ENCODE data around the gene MUCL3. TPM values are rescaled to one million over a fixed set of nuclear protein-coding genes. Genes with fewer than 3 reads are reported as not detected.
"Not testable (repeated sequence)": the region's sequence is repeated elsewhere in the genome, so short reads cannot be mapped to it uniquely, and the experiment has no call there.

MUCL3 gene
- polyA plus RNA-seq, 4 donors = 0.03 to 0.09 (median 0.03) TPM; not detected in 1

- no peak for DNase-seq (ENCODE audit: low read depth in 4 of 4, low spot score in 3 of 4)
Measured at GRCh38 chr6:30937265-30937664, 3.5 kb upstream of the MUCL3 start.

GRCh38 chr6:30938730-30939129 is 2.0 kb upstream of the MUCL3 start:
- no peak for DNase-seq (ENCODE audit: low read depth in 4 of 4, low spot score in 3 of 4)

- no peak for DNase-seq (ENCODE audit: low read depth in 4 of 4, low spot score in 3 of 4)
Measured at GRCh38 chr6:30939473-30939872, 1.3 kb upstream of the MUCL3 start.

GRCh38 chr6:30942338-30943060 is 1.7 kb downstream of the MUCL3 start:
- peak; percentile 50 to 71 (median 63) for DNase-seq (ENCODE audit: low read depth in 4 of 4, low spot score in 3 of 4)

- no peak for DNase-seq (ENCODE audit: low read depth in 4 of 4, low spot score in 3 of 4)
Measured at GRCh38 chr6:30944051-30944450, 3.3 kb downstream of the MUCL3 start.

GRCh38 chr6:30945281-30945680 is 4.5 kb downstream of the MUCL3 start:
- no peak for DNase-seq (ENCODE audit: low read depth in 4 of 4, low spot score in 3 of 4)

GRCh38 chr6:30947231-30947630 is 6.5 kb downstream of the MUCL3 start:
- DNase-seq (ENCODE audit: low read depth in 4 of 4, low spot score in 3 of 4) = no peak

- no peak for DNase-seq (ENCODE audit: low read depth in 4 of 4, low spot score in 3 of 4)
Measured at GRCh38 chr6:30948811-30949210, 8.0 kb downstream of the MUCL3 start.

GRCh38 chr6:30951907-30952469 is 11.2 kb downstream of the MUCL3 start:
- no peak for DNase-seq (ENCODE audit: low read depth in 4 of 4, low spot score in 3 of 4)

- DNase-seq (ENCODE audit: low read depth in 4 of 4, low spot score in 3 of 4) = no peak
Measured at GRCh38 chr6:30954631-30955366, 14.0 kb downstream of the MUCL3 start.

- DNase-seq (ENCODE audit: low read depth in 4 of 4, low spot score in 3 of 4) = peak in 2 of 4 donors; percentile 48
Measured at GRCh38 chr6:30955367-30956042, 14.7 kb downstream of the MUCL3 start.

GRCh38 chr6:30957716-30958115 is 16.9 kb downstream of the MUCL3 start:
- DNase-seq (ENCODE audit: low read depth in 4 of 4, low spot score in 3 of 4) = no peak

GRCh38 chr6:30960907-30961673 is 20.3 kb downstream of the MUCL3 start:
- no peak for DNase-seq (ENCODE audit: low read depth in 4 of 4, low spot score in 3 of 4)

- DNase-seq (ENCODE audit: low read depth in 4 of 4, low spot score in 3 of 4) = no peak
Measured at GRCh38 chr6:30962716-30963115, 21.9 kb downstream of the MUCL3 start.

- DNase-seq (ENCODE audit: low read depth in 4 of 4, low spot score in 3 of 4) = no peak
Measured at GRCh38 chr6:30963641-30964040, 22.9 kb downstream of the MUCL3 start.

- DNase-seq (ENCODE audit: low read depth in 4 of 4, low spot score in 3 of 4) = no peak
Measured at GRCh38 chr6:30964075-30964474, 23.3 kb downstream of the MUCL3 start.

- no peak for DNase-seq (ENCODE audit: low read depth in 4 of 4, low spot score in 3 of 4)
Measured at GRCh38 chr6:30965140-30965601, 24.4 kb downstream of the MUCL3 start.

GRCh38 chr6:30966154-30966553 is 25.4 kb downstream of the MUCL3 start:
- DNase-seq (ENCODE audit: low read depth in 4 of 4, low spot score in 3 of 4) = no peak

GRCh38 chr6:30969171-30969570 is 28.4 kb downstream of the MUCL3 start:
- not testable (repeated sequence) for DNase-seq (ENCODE audit: low read depth in 4 of 4, low spot score in 3 of 4)

- DNase-seq (ENCODE audit: low read depth in 4 of 4, low spot score in 3 of 4) = no peak
Measured at GRCh38 chr6:30970946-30971345, 30.2 kb downstream of the MUCL3 start.
